ENCODE measurements around the gene GZMA. TPM values are rescaled to one million over a fixed set of nuclear protein-coding genes. Genes with fewer than 3 reads are reported as not detected.

Gene GZMA
- total RNA-seq, 1 donor from 2014 or later = not detected

GRCh38 chr5:55151923-55152842 lies 49.7 kb downstream of the GZMA start:
- H3K27ac Mint-ChIP-seq = no peak overlapping the region
- no peak for TF ChIP-seq CTCF (conservative IDR thresholded peaks at IDR 0.05)
- peaks cover 37% of the 10 kb centered on the region for H3K27me3 Mint-ChIP-seq
- H3K4me3 Mint-ChIP-seq = no peak overlapping the region
- H3K4me1 Mint-ChIP-seq (ENCODE audit: unreplicated experiment) = no peaks in the 10 kb centered on the region
- H3K9me3 Mint-ChIP-seq = peaks cover 4% of the 10 kb centered on the region
- no peak for DNase-seq (ENCODE audit: extremely low spot score, unreplicated experiment)
- H3K36me3 Mint-ChIP-seq = no peaks in the 10 kb centered on the region

- TF ChIP-seq CTCF (conservative IDR thresholded peaks at IDR 0.05) = no peak
- Mint-ChIP-seq H3K9me3 (peaks cover 4% of the 10 kb centered on the region), H3K4me1 (ENCODE audit: unreplicated experiment) (no peaks in the 10 kb centered on the region), H3K27ac (no peak overlapping the region), H3K27me3 (peaks cover 33% of the 10 kb centered on the region), H3K36me3 (no peaks in the 10 kb centered on the region), H3K4me3 (no peak overlapping the region)
- DNase-seq (ENCODE audit: extremely low spot score, unreplicated experiment) = no peak
Observed at GRCh38 chr5:55154873-55155272, 52.4 kb downstream of the GZMA start.

Other genes with a start within 250 kb of the GZMA start
- 0.17 and 0.29 TPM in 2 replicates for gene ESM1, start 117.1 kb upstream of the GZMA start, total RNA-seq (ENCODE audit: low replicate concordance)
- not detected in 2 replicates for gene GZMK, start 78.4 kb upstream of the GZMA start, total RNA-seq (ENCODE audit: low replicate concordance)
- gene GPX8, start 57.5 kb downstream of the GZMA start, total RNA-seq (ENCODE audit: low replicate concordance) = 34.6 and 58.6 TPM in 2 replicates
- gene CDC20B, start 70.5 kb downstream of the GZMA start, total RNA-seq (ENCODE audit: low replicate concordance) = 0.38 and 0.92 TPM in 2 replicates
- 0.17 and 0.36 TPM in 2 replicates for gene MCIDAS, start 124.7 kb downstream of the GZMA start, total RNA-seq (ENCODE audit: low replicate concordance)
- gene CCNO, start 131.0 kb downstream of the GZMA start, total RNA-seq (ENCODE audit: low replicate concordance) = 1.6 and 2.7 TPM in 2 replicates
- 21.7 and 24.0 TPM in 2 replicates for gene DHX29, start 205.0 kb downstream of the GZMA start, total RNA-seq (ENCODE audit: low replicate concordance)
- gene MTREX, start 205.3 kb downstream of the GZMA start, total RNA-seq (ENCODE audit: low replicate concordance) = 66.0 and 77.5 TPM in 2 replicates

All from type B pancreatic cell (in vitro differentiated cells).